NCI-H748 treated with DMSO at 0.1 percent for 48 hours (cell line): ENCODE results near the gene SORCS1.

Experiments
- DNase-seq: peaks from one replicate; lab custom pipeline; 2025; lab: John Stamatoyannopoulos, UW

SORCS1 gene

DNA sequence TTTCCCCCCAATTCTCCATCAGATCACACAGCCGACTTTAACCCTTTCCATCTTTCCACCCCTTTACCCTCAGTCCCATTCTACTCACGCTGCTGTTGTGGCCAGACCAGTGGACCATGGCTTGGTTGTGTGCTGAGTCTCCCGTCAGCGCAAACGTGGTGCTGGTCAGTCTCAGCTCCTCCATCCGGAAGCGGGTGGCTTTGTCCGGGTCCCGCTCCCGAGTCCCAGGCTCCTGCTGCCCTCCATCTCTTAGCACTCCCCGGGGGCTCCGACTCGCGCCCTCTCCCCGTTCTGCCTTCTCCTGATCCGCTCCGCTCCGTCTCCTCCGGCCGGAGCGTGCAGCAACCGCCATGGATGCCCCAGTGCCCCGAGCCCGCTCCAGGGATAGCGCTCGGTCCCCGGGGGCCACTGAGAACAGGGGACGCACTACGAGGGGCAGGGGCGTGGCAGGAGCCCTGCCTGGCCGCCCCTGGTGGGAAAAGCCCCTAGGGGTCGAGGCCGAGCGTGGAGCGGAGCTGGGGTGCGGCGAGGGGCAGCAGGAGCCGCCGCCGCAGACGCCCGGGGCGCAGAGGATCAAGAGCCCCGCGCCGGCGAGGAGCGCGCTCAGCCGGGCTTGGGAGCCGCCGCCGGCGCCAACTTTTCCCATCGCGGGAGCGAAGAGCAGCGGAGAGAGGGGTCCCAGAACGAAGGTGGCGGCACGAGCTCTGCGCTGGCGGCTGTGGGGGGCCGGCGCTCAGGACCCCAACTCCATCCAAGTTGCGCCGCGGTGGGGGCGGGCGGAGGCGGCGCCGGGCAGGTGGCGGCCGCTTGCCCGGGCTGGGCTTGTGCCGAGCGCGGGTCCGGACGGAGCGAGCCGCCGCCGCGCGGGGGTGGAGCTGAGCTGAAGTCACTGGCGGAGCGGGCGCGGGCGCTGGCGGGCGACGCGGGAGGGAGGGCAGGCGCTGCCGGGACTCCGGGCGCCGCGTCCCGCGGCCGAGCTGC is at the start of gene SORCS1:
TSS of gene SORCS1 (minus strand) at position 826 of the 981 bp plus-strand sequence.
- no peak for DNase-seq

DNA sequence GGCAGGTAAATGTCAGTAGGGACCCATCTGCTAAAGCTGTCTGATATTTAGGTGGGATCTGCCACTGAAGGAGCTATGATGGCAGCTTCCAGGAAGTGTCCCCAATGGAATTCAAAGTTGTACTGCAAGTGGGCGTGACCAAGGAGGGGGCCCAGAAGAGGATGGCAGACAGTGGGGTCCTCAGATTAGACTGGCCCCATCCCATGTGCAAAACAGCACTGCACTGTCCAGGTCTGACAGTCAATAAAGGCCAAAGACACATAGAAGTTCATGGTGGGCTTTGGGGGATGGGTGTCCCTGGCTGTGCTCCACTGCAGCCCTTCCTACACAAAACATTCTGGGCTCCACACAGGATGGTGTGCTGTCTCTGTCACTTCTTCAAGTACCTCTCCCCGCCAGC is 49.8 kb upstream of the SORCS1 start:
- DNase-seq = no peak

DNA sequence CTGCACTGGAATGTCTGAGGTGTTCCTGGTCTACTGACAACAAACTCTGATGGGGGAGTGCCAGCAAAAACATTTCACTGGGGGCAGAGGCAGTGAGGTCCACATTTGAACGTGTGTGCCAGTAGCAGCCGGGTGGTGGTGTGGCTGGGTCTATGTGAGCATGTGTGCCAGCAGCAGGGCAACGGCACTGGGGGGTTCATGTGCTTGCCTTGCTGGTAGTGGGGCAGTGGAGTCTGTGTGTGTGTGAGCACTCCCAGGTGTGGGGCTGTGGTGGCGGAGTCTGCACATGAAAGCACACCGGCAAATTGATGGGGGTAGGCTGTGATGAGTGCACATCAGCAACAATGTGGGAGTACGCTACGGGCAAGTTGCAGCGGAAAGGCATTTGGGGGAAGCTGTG is 49.4 kb upstream of the SORCS1 start:
- no peak for DNase-seq

DNA sequence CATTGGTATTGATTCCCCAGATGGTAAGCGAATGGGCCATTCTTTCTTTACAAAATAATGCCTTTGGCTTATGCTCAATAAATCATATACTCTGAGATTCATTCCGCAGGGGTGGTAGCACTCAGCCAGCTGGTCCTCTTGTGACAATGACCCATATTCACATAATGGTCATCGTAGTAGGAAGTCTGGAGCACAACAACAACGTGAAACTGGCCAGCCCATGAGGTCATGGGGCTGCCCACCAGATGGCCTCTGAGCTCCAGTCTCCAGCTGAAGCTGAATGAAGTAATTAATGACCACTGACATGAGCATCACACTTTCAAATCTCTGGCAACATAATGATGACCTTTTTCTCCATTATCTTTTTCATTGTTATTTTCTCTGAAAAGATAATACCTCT is 42.3 kb upstream of the SORCS1 start:
- DNase-seq = no peak

DNA sequence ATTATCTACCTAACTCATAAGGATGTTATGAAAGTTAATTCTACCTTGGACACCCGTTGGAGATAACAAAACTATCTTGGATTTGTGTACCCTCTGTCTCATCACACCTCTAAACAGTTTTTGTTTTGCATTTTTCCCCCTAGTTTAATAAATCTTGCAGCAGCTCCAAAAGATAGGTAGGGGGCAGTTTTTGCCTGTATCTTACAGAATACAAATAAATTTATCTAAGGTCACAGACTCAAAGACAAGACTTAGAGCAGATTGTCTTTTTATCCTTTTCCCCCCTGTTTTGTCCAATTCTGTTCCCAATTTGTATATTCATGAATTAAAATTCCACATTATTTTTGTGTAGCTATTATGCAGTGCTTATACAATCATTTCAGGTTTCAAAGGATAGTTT is 5.0 kb upstream of the SORCS1 start:
- DNase-seq = no peak

DNA sequence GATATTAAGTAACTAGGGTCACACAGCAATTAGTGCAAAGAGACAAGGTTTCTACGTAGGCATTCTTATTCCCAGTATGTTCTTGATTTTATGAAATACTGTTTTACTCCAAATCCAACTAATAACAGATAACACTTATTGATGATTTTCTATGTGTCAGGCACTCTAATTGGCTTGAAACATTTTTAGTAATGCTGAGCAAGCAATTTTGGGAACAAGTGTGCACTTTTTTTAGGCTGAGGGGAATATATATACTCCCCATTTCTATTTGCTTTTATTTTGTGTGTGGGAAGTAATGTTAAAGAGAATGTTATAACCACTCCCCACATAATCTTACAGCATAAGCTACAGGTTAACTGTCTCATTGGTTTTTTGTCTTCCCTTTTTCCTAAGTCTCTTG is 4.2 kb upstream of the SORCS1 start:
- no peak for DNase-seq

DNA sequence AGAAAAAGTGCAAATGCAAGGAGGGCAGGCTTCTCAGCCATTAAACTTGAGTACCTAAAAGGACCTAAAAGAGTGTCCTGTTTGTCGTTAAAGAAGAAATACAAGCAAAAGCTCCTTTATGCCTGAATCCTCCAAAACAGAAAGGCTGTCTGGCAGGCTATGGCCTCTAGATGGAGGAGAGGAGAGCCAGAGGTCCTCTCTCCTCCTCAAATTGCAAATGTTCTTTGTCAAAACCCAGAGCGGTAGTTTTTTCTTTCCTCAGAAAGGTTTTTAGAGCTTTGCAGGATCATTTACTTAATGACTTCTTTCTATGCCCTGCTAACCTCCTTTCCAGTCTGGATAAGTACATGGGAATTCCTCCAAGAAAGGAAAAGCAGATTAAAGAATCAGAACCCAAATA is 1.9 kb upstream of the SORCS1 start:
- DNase-seq = no peak

DNA sequence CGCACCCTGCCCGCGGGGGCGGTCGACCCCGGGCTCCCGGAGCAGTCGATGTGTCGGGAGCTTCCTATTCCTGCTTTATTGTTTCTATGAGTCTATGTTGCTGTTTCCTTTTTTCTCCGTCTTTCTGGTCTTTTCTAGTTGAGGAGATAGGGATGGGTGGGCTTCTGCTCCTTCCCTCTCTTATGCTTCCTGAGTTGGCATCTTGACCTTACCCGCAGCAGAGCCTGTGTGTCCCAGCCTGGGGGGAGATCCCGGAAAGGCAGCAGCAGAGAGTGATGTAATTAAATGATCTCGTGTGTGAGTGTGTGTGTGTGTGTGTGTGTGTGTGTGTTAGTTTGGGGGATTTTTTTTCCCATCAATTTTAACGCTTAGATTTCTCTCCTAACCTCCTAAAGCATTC is 486 bp upstream of the SORCS1 start:
- DNase-seq = no peak

DNA sequence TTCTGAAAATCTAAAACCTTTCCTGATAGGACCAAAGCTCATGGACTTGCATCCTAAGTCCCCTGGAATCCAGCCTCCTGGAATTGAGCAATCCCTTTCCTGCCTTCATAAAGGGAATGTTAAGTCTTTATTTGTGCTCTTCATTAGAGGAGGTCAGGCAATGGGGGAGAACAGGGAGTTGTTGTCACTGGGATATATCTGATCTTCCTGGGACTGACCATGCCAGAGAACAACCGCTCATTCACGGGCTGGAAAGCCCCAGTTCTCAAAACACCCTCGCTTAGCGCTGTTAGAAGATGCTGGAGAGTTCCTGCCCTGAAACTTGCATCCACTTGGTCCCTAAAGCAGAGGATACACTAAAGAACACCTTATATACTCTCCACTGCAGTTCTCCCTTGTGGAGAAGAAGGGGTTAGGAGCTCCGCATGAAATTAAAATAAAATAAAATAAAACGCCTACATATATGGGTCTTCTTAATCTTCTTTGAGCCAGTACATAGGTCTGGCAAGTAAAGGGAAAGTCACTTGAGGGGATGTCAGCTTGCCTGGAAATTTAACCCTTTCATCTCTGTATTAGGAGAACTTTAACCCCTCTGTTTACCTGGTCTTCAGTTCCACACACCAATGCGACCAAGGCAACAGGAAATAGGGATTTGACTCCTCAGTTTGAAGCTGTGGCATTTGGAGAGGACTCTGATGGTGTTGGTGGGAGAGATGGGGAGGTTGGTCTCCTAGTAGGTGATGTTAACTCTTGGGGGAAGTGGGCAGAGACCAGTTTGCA is 1.2 kb downstream of the SORCS1 start:
- no peak for DNase-seq

DNA sequence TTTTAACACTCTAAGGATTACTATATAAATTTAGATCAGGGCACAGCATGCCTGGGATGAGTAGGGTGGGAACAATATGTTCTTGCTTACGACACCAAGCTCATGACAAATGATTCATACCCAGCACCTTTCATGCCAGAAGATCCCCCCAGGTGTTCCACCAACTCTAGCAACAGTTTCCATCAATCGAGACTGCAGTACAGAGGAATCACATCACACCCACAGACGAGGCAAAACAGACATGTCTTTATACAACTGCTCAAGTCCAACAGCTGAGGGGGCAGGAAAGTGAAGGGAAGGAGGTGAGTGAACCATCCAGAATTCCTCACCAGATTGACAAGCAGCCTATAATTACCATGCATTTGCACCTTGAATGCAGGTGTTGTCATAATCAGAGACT is 3.6 kb downstream of the SORCS1 start:
- no peak for DNase-seq

DNA sequence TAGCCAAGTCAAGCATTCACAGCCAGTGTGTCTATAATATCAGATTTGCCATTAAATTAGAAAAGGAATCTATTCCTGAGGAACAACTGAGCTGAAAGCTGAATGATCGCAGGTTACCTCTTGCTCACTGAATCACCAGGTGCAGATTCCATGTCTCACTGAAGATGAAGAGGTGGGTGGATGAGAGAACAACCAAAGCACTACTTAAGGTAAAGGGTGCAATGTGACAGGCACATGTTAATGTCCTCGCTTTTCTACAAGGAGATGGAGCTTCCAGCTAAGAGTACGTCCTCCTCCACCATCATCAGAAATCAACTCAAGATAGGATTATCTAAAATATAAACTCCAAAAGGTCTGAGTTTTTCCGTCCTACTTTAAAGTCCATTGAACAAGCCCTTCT is 4.6 kb downstream of the SORCS1 start:
- no peak for DNase-seq

DNA sequence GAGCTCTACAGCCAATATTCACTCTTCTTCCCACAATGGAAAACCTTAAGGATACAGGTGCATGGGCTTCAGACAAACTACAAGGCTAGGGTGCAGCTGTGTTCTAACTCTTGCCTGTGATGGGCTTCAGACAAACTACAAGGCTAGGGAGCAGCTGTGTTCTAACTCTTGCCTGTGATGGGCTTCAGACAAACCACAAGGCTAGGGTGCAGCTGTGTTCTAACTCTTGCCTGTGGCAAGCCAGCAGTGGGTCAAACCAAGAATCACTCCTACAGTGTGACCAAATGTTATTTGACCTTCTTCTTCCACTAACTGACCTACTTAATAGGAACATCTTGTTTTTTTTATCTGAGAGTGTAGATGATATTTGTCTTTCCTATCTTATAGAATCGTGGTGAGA is 7.4 kb downstream of the SORCS1 start:
- DNase-seq = no peak

DNA sequence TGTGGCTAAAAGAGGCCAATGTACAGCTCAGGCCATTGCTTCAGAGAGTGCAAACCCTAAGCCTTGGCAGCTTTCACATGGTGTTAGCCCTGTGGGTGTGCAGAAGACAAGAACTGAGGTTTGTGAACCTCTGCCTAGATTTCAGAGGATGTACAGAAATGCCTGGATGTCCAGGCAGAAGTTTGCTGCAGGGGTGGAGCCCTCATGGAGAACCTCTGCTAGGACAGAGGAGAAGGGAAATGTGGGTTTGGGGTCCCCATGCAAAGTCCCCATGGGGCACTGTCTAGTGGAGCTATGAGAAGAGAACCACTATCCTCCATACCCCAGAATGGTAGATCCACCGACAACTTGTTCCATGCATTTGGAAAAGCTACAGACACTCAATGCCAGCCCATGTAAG is 12.4 kb downstream of the SORCS1 start:
- no peak for DNase-seq

DNA sequence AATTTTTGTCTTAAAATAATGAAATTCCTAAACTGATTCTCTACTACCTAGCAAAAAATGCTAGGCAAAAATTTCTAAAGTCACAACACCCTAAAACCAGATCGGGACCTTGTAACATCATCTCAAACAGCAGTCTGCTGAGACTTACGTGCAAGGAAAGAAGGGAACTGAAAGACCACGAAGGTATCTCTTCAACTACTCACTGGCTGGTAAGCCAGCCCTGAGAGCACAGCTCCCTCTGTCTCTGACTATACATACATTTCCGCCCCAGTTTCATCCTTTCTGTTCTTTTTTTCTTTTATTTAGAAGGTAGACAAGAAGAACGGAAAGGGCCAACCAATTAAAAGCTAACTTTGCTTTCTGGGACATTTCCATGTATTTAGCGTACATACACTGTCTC is 15.6 kb downstream of the SORCS1 start:
- DNase-seq = no peak

DNA sequence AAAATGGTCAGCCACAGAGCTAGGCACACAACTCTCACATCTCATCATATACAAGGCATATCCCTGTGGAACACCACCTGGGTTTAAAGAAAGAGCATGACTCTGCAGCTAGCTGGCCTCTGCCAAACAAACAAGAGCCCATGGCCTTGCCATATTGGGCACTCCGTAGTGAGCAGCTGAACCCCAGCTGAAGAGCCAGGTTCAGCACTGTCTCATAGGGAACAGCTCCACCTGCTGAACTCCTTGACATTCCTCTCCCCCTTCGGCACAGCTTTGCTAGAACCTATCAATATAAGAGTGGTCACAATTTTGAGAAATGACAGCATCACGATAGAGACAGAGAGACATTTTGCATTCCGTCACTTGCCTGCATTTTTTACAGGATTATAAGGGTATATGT is 20.0 kb downstream of the SORCS1 start:
- no peak for DNase-seq

DNA sequence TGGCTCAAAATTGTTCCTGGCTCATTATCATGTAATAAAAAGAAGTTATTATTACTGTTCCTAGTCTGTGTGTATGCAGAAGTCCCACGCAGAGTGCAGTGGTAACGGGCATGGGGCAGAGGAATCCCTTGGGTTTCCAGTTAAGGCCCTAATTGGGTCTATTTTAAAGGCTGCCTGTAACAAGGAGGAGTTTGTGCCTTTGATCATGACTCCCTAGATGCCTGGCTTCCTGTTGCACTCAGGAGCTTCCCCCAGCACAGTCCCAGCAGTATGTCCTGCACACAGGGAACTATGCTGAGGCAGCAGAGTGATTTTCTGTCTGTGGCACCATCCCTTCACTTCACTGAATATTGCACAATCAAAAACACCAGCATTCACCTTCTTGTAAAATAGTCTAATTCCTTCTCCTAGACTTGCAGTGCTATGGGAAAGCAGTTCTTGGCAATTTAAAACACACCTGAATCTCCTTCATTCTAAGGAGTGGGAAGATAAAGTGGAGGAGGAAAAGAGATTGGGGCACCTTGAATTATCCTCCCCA is 22.9 kb downstream of the SORCS1 start:
- no peak for DNase-seq

DNA sequence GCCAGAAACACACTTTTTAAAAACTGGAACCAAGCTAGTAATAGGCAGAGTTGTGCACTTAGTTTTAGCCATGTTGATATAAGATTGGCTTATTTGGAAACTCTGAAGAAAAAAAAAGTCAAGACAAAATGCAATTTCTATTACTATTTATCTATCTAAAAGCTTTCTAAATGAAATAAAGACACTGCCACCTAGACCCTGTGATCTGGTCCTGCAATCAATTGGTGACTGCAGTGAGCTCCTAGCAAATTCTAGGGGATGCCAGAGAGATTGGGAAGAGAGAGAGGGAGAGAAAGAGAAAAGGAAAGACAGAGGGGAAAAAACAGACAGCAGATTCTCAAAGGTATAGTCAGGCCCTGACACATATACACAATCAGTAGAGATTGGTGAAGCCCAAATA is 25.3 kb downstream of the SORCS1 start:
- DNase-seq = no peak

DNA sequence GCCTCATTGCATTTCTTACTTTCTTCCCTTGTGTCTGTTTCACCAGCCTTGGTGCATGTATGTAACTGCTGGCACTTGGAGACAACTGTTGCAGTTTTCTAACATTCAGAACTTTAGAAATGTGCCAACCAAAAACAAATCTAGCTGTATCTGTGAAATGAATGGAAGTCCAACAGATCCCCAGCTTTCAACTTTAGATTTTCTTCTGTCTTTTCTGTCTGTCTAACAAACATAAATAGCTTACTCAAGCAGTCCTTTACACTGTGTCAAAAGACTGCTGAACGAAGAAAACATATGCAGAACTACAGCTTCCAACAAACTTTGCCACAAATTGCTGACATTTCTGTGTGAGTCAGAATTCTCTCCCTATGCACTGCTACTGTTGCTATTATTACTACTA is 30.9 kb downstream of the SORCS1 start:
- DNase-seq = no peak

DNA sequence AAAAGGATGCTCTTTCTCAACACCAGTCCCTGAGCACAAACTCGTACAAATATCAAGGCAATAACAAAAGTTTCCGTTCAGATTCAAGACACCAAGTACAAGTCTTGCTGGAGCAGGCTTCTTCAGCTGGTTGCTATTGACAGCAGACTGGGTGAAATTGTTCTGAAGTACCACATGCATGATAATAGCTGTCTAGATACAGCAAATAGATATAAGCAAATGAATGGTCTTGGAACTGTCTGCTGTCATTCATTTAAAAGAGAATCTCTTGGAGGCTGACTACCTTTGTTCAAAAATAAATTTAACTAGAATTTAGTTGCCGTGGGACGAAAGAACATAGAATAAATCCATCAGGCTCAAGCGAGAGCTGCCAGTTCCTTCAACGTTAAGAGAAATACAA is 35.5 kb downstream of the SORCS1 start:
- no peak for DNase-seq

DNA sequence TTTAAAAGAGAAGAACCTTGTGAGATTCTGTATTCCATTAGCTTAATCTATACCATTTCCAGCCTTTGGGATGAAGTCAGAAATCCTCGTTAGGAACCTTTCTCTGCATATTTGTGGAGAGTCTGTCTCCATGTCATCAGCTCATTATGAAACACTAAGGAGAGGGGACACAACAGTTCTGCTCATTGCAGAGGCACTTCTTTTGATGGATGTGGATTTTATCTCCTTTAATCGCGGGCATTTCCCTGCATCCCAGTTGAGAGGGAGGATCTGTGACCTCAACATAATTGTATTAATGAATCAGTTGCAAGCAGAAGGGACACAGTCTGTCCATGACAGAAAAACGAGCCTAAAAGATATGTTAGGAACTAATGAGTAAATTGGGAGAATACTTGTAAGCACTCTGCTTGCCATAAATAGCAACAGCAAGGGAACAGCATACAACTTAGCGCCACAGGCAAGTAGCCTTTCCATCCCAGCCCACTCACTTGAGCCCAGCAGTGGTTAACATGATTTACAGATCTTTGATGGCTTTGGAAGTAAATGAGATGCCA is 37.9 kb downstream of the SORCS1 start:
- no peak for DNase-seq

DNA sequence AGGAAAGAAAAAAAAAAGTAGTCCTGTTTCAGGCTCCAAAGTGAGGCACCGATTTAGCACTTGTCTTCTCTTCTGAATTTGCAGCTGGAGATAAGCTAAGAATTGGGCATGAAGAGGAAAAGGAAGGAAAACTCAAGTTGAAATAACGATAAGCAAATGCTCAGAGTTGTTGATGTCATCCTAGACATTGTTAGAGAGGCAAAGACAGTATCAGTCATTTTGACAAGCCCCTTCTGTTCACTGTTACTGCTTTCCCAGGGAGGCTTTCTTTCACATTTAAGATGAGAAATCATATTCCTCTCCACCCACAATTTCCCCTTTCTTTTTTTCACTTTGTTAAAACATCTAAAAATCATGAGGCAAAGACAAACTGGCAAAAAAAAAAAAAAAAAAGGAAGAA is 41.8 kb downstream of the SORCS1 start:
- no peak for DNase-seq

DNA sequence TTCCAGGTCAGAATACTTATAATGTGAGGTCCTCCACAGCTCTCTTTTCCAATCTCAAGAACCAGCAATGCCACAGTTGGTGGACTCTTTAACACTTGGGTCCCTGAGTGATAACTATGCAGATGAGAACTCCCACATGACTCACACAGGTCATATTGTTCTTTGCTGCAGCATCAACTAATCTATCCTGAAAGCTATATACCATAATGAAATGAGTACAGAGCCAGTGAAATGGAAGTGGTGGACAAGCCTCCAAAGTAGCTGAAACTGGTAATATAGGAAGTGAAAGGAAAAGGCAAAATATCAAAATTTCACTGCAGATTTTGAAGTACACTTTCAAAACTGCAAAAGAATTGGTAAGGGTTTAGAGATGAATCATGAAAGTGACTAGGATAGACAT is 45.6 kb downstream of the SORCS1 start:
- DNase-seq = no peak
